Anterior cingulate cortex (tissue), 58 donors: ENCODE results near the gene ELOF1.

ENCODE experiments used
- DNase-seq, 58 donors: peaks; one replicate each; lab custom pipeline; 2025; lab: John Stamatoyannopoulos, UW

Gene ELOF1

DNA sequence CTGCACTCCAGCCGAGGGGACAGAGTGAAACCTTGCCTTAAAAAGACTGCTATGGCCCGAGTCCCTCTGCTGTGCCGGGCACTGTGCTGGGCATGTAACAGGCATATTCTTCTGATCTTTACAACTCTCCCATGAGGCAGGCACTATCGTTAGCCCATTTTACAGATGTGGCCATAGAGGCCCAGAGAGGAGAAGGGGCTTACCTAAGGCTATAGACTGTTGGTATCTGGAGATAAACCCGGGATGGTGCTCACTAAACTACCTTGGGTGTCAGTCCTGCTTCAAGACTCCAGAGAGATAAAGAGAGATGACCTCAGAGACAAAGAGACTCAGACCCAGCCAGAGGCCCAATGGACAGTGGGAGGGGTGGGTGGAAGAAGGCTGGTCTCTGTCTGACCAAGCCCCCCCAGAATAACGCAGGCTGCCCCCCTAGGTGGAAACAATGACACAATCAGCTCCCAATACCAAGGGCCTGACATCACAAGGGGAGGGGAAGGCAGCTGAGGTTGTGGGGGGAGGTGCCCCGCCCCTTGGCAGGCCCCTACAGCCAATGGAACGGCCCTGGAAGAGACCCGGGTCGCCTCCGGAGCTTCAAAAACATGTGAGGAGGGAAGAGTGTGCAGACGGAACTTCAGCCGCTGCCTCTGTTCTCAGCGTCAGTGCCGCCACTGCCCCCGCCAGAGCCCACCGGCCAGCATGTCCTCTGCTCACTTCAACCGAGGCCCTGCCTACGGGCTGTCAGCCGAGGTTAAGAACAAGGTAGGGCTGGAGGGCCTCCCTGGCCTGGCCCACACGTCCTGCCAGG, 20.6 kb downstream of the ELOF1 start, which contains the start of gene CNN1:
Gene CNN1 (plus strand): TSS at position 620 of the 805 bp plus-strand sequence. CDS start 77 bp downstream, at position 697.
- no peak for DNase-seq

DNA sequence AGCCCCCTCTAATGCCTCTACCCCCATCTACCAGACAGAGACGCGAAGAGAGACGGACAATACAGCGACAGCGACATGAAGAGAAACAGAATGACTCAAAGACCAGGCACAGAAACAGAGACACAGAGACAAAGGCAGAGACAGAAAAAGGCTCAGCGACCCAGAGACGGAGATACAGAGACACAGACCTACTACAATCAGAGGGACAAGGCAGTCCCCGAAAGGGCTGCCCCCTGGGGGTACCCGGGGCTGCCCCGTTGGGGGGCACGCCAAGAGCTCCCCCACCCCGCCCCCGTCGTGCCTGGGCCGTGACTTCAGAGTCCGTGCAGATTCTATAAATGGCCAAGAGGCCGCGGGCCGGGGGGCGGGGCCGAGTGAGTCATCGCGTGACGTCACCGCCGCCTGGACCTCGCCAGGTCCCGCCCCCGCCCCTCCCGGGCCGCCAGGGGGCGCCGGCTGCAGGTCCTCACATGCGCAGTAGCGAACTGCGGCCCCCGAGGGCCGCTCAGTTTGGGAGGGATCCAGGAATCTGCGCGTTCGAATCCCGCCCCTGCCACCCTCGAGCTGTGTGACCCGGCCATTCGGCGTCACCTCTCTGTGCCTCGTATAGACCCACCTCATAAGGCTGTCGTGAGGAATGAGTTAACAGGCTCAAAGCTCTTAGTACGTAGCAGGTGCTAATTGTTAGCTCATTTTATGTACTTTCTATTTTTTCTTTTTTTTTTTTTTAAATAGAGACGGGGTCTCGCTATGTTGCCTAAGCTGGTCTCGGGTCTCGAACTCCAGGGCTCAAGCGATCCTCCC, 23.0 kb downstream of the ELOF1 start:
- DNase-seq = peak in 56 of 58 donors; percentile 3 to 94 (median 77)

DNA sequence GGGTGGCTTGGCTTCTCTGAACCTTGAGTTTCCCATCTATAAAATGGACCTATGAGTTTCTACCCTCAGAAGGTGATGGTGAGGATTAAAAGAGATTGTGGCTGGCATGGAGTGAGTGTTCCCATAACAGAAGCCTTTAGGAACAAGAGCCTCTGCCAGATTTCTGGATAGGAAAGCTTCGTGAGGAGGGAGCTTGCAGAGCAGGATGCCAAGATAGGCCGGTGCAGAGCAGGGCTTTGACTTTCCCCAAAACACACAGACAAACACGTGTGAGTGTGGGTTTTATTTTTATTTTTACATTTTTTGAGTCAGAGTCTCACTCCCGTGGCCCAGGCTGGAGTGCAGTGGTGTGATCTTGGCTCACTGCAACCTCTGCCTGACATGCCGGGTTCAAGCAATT, 24.1 kb downstream of the ELOF1 start:
- peak in 4 of 58 donors; percentile 1 to 33 (median 12) for DNase-seq

DNA sequence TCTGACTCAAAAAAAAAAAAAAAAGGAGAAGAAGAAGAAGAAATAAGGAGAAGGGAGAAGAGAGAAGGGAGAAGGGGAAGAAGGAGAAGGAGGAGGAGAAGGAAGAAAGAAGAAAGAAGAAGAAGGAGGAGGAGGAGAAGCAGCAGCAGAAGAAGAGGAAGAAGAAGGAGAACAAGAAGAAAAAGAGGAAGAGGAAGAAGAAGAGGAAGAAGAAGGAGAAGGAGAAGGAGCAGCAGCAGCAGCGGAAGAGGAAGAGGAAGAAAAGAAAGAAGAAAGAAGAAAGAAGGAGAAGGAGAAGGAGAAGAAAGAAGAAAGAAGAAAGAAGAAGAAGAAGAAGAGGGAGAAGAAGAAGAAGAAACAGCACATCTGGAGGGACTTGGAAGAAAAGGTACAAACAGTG, 24.5 kb downstream of the ELOF1 start:
- DNase-seq = no peak

DNA sequence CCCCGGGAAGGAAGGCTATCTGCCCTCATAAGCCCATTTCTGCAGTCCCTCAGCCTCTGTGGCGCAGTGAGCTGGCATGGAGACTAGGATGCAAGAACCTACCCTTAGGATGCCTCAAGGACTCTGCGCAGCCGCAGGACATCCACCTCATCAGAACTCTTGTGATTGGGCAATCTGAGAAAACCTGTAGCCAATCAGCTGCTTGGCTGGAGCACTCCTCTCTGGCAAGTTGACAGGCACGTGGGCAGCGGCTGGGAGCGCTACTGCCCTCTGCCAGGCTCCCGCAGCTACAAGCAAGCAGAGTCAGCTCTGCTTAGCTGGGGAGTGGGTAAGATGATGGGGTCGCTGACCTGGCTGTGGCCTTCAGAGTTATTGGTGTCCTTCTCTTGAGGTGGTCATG, 28.6 kb downstream of the ELOF1 start:
- DNase-seq = peak; percentile 38 to 96 (median 87)

DNA sequence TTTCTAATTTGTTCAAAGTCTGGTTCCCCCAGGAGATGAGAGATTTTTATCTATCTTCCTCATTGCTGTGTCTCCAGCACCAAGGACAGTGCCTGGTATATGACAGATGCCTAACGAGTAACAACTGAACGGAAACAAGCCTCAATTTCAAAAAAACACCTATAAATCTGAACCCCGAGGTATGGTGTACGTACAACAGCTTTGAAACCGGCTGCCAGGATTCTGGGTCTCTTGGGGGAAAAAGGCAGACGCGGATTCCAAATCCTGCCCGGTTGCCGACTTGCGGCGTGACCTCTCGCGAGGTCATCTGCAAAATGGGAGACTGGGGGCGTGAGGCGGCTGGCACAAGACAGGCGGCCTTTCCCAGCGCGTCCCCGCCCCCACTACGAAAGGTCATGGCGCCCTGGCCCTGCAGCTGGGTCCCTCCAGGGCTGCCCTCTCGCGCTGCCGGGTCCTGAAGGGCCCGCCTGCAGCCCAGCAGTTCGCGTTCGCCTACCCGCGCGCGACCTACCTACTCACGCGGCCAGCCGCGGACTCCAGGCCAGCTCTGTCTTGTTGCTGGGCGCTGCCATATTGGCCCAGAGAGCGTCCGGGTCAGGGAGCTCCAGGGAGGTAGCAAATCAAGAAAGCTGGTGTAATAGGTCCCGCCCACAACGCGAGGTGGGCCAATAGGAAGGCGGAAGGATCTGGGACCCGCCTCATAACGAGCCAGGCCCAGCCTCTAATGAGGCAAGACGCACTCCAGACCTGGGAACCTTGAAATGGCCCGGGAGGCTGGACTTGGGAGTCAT, 30.3 kb downstream of the ELOF1 start, which contains the start of gene ECSIT:
Gene ECSIT (minus strand): TSS at position 584 of the 791 bp plus-strand sequence. CDS start 9,964 bp downstream, outside the sequence.
- peak; percentile 62 to 98 (median 94) for DNase-seq

DNA sequence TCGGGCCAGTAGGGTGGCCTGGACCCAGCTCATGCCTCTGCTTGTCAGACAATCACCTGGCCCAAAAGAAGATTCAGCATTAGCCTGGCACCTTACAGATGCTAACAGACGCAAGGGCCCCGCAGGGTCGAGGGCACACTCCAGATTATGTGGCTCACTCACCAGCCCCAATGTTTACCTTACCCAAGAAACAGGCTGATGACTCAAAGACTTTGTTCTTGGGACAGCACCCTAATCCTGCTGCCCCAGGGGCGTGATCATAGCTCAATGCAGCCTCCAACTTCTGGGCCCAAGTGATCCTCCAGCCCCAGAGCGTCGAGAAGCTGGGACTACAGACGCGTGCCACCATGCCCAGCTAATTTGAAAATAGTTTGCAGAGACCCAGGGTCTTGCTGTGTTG, 39.9 kb downstream of the ELOF1 start:
- no peak for DNase-seq

DNA sequence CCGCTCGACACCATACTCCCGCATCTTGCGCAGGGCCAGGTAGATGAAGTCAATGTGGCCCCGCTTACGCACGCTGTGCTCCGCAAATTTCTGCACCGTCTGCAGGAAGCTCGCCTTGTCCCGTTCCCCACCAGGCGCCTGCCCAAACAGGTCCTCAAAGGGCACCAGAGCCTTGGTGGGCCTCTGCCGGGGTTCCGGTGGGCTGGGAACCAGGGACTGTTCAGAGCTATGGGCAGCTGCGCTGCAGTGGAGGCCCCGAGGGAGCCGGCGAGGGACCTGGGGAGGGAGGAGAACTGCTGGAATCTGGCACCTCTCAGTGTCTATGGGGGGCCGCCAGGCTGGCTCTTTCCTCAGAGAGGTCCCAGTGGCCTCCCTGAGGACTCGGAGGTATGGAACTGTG, 45.1 kb downstream of the ELOF1 start:
- DNase-seq = no peak

DNA sequence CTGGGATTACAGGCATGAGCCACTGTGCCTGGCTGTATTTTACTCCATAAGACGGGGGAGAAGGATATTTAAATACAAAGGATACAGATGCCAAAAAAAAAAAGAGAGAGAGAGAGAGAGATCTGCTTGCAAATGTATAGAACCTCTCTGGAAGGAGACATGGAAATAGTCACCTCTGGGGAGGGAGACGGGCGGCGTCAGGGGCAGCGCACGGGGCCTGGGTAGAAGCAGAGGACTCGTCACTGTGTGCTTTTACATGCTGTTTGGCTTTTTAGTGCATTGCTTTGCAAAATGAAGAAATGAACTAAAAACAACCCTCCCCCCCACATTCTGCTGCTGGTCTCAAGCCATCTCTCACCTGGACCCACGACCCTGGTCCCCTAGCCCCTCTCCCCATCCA, 48.6 kb downstream of the ELOF1 start:
- DNase-seq = no peak

DNA sequence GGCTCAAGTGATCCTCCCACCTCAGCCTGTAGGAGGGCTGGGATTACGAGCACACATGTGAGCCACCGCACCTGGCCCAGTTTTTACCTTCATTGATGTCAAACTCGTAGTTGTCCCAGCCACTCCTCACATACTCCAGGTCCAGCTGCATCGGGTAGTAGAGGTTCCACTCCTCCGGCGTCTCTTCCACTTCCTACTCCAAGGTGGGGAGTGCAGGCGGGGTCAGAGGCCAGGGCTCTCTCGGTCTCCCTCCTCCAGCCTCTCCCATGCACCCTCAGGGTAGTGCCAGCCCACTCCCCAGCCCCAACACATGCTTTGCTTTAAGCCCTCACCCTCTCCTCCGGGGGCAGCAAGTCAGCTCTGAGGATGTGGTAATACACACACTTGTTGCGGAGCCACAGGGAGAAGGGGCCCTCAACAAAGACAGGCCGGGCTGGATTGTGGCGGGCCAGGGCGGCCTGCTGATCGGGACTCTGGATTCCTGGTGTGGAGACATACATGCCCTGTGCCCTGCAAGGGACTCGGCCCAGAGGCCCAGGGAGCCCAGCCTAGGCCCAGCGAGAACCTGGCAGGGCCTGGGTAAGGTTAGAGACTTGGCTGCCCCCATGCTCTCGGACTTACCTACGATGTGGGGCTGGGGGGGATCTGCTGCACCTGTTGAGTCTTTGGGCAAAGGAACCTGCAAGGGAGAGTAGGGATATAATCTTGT, 51.5 kb downstream of the ELOF1 start:
- DNase-seq = no peak

DNA sequence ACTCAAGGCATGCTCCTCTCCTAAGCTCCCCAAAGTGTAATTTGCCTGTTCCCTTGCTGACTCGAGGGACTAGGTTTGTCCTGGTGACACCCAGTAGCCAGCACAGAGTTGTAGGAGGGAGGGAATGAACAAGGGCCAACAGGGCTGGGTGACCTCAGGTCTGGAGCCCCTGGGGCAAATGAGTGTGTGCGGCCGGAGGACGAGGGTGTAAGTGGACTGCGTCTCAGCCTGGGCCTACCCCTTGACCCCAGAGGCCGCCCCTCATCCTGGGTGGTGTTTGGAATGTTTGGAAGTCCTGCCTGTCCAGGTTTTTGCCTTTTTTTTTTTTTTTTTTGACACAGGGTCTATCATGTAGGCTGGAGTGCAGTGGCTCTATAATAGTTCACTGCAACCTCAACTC, 52.1 kb downstream of the ELOF1 start:
- DNase-seq = peak in 1 of 58 donors; percentile 6

DNA sequence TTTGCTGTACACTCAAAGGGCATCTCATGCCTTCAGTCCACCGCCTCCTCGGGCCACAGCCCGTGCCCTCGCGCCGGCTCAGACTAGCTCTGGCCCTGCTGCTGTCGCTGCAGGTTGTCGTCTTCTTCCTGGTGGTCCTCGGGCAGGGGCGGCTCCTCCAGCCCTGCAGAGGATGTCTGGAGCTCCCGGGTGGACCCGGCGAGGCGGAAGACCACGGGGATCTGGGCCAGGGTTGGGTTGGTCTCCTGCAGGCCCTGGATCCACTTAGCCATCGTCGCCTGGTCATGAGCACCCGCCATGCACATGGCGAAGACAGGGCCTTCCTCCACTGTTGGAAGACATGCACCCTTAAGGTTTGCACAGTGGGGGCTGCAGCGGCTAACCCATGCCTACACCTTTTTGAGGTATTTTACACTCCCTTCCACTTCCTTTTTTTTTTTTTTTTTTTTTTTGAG, 52.9 kb downstream of the ELOF1 start:
- peak in 7 of 58 donors; percentile 43 to 83 (median 62) for DNase-seq

DNA sequence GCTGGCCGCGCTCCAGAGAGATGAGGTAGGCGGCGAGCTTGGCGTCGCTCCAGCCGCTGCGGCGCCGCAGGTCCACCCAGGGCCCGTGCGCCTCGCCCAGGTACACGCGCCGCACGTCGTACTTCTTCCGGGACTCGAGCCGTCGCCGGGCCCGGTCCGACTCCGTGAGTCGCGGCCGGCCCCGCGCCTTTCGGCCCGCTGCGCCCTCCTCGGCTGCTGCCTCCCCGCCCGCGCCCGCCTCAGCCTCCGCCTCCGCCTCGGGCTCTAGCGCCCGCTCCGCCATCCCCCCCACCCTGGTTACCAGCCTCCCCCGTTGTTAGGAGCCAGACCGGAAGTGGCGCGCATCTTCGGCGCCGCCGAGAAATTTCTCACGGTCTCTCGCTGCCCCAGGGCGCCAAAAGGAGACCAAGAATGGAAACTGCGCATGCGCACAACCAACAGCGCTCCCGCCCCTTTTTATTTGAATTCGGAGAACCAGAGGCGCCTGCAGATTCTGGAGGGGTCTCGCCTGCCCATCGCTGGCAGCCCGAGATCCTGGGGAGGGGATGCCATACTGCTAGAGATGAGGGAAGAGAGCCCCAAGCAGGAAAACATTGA, 53.4 kb downstream of the ELOF1 start, which contains the start of gene ZNF653:
Gene ZNF653 (minus strand): TSS at position 336 of the 597 bp plus-strand sequence. CDS start 53 bp downstream, at position 283.
- peak; percentile 32 to 94 (median 87) for DNase-seq

DNA sequence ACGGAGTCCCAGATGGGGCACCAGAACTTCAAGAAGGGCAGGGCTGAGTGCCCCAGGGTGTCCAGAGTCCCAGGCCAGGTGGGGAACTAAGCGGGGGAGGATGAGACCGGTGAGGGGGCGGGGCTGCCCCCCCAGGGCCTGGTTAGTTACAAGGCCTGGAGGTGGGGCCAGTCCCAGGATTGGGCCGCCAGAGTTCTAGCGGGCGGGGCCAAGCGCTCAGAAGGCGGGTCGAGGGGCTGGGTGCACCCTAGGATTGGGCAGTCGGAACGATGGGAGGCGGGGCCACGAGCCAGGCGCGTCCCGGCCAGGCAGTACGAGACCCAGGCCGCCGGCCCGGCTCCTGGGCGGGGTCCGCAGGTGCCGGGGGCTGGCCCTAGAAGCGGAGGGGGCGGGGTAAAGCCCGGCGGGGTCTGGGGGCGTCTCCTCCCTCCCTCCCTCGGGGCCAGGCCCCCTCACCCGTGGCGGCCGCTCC, 54.0 kb downstream of the ELOF1 start:
- peak; percentile 42 to 98 (median 92) for DNase-seq

DNA sequence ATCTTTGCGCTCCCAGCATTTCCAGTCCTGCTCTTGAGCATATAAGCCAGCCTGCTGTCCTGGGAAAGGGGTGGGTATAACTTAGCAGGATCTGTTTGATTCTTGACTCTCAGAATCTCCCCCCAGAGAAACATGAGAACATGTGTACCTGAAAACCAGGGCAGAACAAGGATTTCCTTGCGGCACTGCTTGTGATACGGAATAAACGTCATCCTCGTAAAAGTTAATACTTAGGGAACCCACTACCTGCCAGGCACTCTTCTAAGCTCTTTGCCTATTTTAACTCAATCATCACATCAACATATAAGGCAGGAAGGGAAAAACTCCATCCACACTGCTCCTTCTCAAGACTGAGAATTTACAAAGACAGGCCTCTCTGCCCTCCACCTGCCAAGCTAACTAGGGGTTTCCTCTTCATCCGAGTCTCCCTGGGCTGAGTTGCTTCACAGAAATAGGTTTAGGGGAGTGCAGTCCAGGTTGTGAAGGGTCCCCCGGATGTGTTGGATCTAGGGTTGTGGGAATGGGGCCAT, 54.5 kb downstream of the ELOF1 start:
- DNase-seq = no peak
